Testis (tissue), 3 donors: ENCODE measurements around the gene CD96. TPM values are rescaled to one million over a fixed set of nuclear protein-coding genes. Genes with fewer than 3 reads are reported as not detected.

Source experiments
- DNase-seq: peaks from one replicate; pipeline ENCODE4 v3.0.0-alpha.2; 2019
- H3K27ac ChIP-seq, 2 donors: fragments of 200-600 bp; sonication (generic); one replicate each; pipeline ENCODE4 v1.5.1; 2019
- H3K27me3 ChIP-seq: fragments of 200-600 bp; sonication (generic); one replicate; pipeline ENCODE4 v1.5.1; 2019
- H3K36me3 ChIP-seq: fragments of 200-600 bp; sonication (generic); one replicate; pipeline ENCODE4 v1.5.1; 2017; ENCODE audit warnings: low read depth; ENCODE audit errors: missing control alignments
- H3K4me1 ChIP-seq: fragments of 200-600 bp; sonication (generic); one replicate; pipeline ENCODE4 v1.5.1; 2019
- H3K4me3 ChIP-seq, 2 donors: fragments of 200-600 bp; sonication (generic); one replicate each; pipeline ENCODE4 v1.5.1; 2017 to 2019
- H3K9me3 ChIP-seq: fragments of 200-600 bp; sonication (generic); one replicate; pipeline ENCODE4 v1.5.1; 2017
- CTCF ChIP-seq, 3 experiments: fragments of 450-650 bp in 2 of 3; fragments of 200-600 bp in 1 of 3; sonication (generic) in 1 of 3; IDR thresholded peaks; one replicate each; pipeline ENCODE4 v1.5.1; 2016 to 2019; ENCODE audit warnings: antibody characterized with exemption in 3 of 3, mild to moderate bottlenecking in 2 of 3, moderate library complexity in 1 of 3
- POLR2A ChIP-seq: fragments of 450-650 bp; IDR thresholded peaks from one replicate; pipeline ENCODE4 v1.6.1; 2017; ENCODE audit warnings: antibody characterized with exemption, mild to moderate bottlenecking, moderate library complexity
- whole genome bisulfite sequencing, 2 donors: methylation state at CpG; one replicate each; pipeline ENCODE4 v1.1.5; 2018; 5-methylcytosine and 5-hydroxymethylcytosine counted together
- intact Hi-C: fragments of 100-400 bp; cut with DNase I; formaldehyde crosslinking; loops from one replicate; pipeline ENCODE4 v1.15.1; 2023; ENCODE audit warnings: low total_unique reads
- polyA plus RNA-seq: library from polyadenylated mRNA; stranded (reverse); fragments of 350-450 nt; fragmentation: Illumina TruSeq; extraction: RNeasy Lipid Tissue Mini Kit (QIAGEN cat#74804); gene quantifications from one replicate; pipeline ENCODE4 v1.2.3, GENCODE V29; 2014; ENCODE audit warnings: low read depth, low replicate concordance; ENCODE audit not compliant: insufficient read depth
- total RNA-seq, 2 donors: library from RNA; depleted of rRNA; stranded (reverse); fragments of >200 nt; gene quantifications; one replicate each; pipeline ENCODE4 v1.2.3, GENCODE V29; 2016

CD96 gene
- total and polyA plus RNA-seq, 3 donors from 2014 or later: 0.16 to 1.5 (median 0.99) TPM

- no peak for TF ChIP-seq CTCF (IDR thresholded peaks at IDR 0.05)
- no peak for TF ChIP-seq POLR2A
- 54 to 61% methylated on average over 3 of the region's 3 CpGs for WGBS, 2 donors
- no peak overlapping the region for H3K27ac ChIP-seq
- no peaks in the 10 kb centered on the region for H3K36me3 ChIP-seq
- no peaks in the 10 kb centered on the region for H3K9me3 ChIP-seq
- H3K27me3 ChIP-seq: no peaks in the 10 kb centered on the region
- peaks cover 19% of the 10 kb centered on the region for H3K4me1 ChIP-seq
- intact Hi-C loops: no loop called here
- H3K4me3 ChIP-seq: no peak overlapping the region
- DNase-seq: no peak
Measured at GRCh38 chr3:111541391-111541790, 606 bp upstream of the CD96 start.

DNA sequence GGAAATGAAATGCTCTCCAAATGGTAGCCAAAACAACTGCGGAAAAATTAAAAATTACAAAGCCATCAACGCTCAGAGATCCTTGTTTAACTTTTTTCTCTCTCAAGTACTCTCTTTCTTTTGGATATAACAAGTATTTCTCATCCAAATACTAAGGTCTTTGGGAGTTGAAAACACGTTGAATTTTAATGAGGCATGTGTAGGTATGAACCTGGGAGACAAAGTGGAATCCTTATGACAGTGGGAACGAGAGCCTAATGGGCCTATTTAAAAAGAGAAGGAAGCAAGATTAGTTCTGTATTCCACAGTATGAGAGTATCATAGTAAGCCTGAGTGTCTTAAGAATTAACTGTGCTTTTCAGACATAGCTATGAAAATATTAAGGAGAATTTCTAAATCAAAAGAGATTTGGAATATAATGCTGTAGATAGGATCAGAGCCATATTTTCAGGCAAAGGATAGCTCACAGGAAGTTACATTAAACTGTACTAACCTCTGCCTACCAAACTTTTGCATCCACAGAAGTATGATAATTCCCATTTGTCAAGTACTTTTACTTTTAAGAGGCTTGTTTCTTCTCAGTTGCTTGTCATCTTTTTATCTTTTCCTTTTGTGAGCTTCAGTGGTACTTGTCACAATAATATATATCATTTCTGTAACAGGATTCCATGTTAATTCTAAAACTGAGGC, 759 bp downstream of the CD96 start:
- TF ChIP-seq CTCF (IDR thresholded peaks at IDR 0.05) (no peak), POLR2A (no peak)
- no peak for DNase-seq
- WGBS, 2 donors: 82 to 87% methylated on average over 4 of the region's 4 CpGs
- no peaks in the 10 kb centered on the region for H3K36me3 ChIP-seq
- no peak overlapping the region for H3K4me3 ChIP-seq
- peaks cover 19% of the 10 kb centered on the region for H3K4me1 ChIP-seq
- H3K9me3 ChIP-seq: no peaks in the 10 kb centered on the region
- no peaks in the 10 kb centered on the region for H3K27me3 ChIP-seq
- intact Hi-C loops: no loop called here
- H3K27ac ChIP-seq: no peak overlapping the region

DNA sequence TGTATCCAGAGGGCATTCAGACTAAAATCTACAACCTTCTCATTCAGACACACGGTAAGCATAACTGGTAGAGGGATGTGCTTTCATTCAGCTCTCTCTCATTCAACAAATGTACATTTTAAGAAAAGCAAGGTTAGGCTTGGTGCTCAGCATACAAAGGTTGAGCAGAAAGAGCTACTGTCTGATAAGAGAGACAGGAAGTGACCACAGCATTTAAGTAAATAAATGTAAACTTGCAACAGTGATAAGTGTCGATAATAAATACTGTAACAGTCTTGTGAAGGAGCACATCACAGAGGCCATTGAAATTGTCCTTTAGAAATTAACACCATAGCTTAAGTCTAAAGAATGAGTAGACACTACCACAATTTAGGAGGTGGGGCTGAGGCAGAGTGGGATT, 3.4 kb downstream of the CD96 start:
- no peaks in the 10 kb centered on the region for H3K9me3 ChIP-seq
- DNase-seq: no peak
- intact Hi-C loops: no loop called here
- H3K4me3 ChIP-seq: no peak overlapping the region
- no peak overlapping the region for H3K27ac ChIP-seq
- H3K4me1 ChIP-seq: peaks cover 5% of the 10 kb centered on the region
- H3K27me3 ChIP-seq: no peaks in the 10 kb centered on the region
- 60 to 78% methylated on average over 2 of the region's 2 CpGs for WGBS, 2 donors
- TF ChIP-seq CTCF (IDR thresholded peaks at IDR 0.05) (no peak), POLR2A (no peak)
- H3K36me3 ChIP-seq: no peaks in the 10 kb centered on the region

DNA sequence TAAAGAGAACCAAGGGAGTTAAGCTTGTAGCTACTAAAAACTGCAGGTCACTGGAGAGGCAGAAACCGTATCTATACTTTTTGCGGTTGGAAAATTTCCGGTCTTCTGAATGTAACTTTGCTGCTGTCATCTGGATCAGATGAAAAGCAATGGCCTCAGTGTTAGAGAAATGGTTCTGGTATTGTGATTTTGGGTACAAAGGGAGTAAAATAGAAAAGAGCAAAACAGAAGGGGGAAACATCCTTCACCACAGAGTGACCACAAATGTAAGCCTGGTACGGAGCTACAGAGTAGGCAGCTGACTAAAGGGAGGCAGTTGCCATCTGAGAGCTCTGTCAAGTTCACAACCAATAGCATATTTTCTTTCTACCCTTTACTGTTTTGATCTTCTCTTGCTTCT, 5.6 kb downstream of the CD96 start:
- Histone ChIP-seq H3K4me1 (no peaks in the 10 kb centered on the region), H3K27me3 (no peaks in the 10 kb centered on the region), H3K36me3 (no peaks in the 10 kb centered on the region), H3K4me3 (no peak overlapping the region), H3K9me3 (no peaks in the 10 kb centered on the region), H3K27ac (no peak overlapping the region)
- no peak for TF ChIP-seq CTCF (IDR thresholded peaks at IDR 0.05)
- no peak for TF ChIP-seq POLR2A
- 79 to 98% methylated on average over 4 of the region's 4 CpGs for WGBS, 2 donors
- intact Hi-C loops: no loop called here
- DNase-seq: no peak

DNA sequence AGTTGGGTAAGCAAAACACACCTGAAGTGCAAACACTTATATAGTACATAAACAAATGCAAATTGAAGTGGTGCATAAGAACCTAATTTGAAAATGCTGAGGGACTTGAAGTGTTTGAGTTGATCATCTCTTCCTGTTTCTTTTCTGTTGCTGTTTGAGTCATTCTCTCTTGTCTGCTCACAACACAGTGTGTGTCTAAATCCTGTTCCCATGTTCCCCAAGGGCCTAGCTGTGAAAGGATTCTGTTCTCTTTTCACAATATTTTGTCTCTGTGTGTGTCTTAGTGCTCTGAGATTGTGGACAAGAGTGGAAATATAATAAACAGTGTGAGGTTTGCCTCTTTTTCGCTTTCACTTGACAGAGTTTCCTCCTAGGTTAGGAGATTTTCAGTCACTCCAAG, 6.1 kb downstream of the CD96 start:
- Histone ChIP-seq H3K9me3 (no peaks in the 10 kb centered on the region), H3K4me1 (no peaks in the 10 kb centered on the region), H3K27ac (no peak overlapping the region), H3K27me3 (no peaks in the 10 kb centered on the region), H3K4me3 (no peak overlapping the region), H3K36me3 (no peaks in the 10 kb centered on the region)
- WGBS, 2 donors: 89 to 100% methylated on average over 1 of the region's 1 CpG
- no peak for DNase-seq
- TF ChIP-seq POLR2A (no peak), CTCF (IDR thresholded peaks at IDR 0.05) (no peak)
- intact Hi-C loops: no loop called here
